ENCODE results near the gene DIS3L2. TPM values are rescaled to one million over a fixed set of nuclear protein-coding genes. Genes with fewer than 3 reads are reported as not detected.

The DIS3L2 gene
- total and polyA plus RNA-seq, 2 of the 8 experiments (the other 6 are each of a cell fraction or from before 2014, with no cell fraction given): 11.5 to 21.6 TPM

- no peak overlapping the region for H3K18ac ChIP-seq (ENCODE audit: extremely low read depth, low read length)
- DNase-seq (ENCODE audit: low read depth in 1 of 2, low spot score in 2 of 2) (no peak), FAIRE-seq (peak; percentile 97)
- H3K27me3 ChIP-seq (replicated peaks in 1 of 4; ENCODE audit: control insufficient read depth in 3 of 4, extremely low read depth in 1 of 4, insufficient read depth in 3 of 4, low read length in 3 of 4): no peaks in the 10 kb centered on the region
- no peak overlapping the region for H2BK5ac ChIP-seq (ENCODE audit: low read depth, low read length)
- H3K14ac ChIP-seq (ENCODE audit: insufficient read length): no peak overlapping the region
- no peaks in the 10 kb centered on the region for H3K9me3 ChIP-seq (ENCODE audit: insufficient read depth in 2 of 2, low read depth in 1 of 2, low read length in 1 of 2)
- no peaks in the 10 kb centered on the region for H3K79me2 ChIP-seq (ENCODE audit: control insufficient read depth in 1 of 2, insufficient read depth in 2 of 2, low read length in 2 of 2)
- H4K5ac ChIP-seq (ENCODE audit: insufficient read length, low read depth, low read length): no peak overlapping the region
- H2BK12ac ChIP-seq (ENCODE audit: low read depth, low read length): no peak overlapping the region
- no peak overlapping the region for H4K91ac ChIP-seq (replicated peaks; ENCODE audit: insufficient read length, low read length)
- H3K23me2 ChIP-seq (ENCODE audit: low read depth, low read length): no peaks in the 10 kb centered on the region
- no peaks in the 10 kb centered on the region for H3K79me1 ChIP-seq (ENCODE audit: low read depth, low read length)
- H3K23ac ChIP-seq (ENCODE audit: insufficient read length): no peak overlapping the region
- H3K36me3 ChIP-seq (ENCODE audit: control insufficient read depth in 2 of 4, insufficient read depth in 4 of 4, low read length in 3 of 4): no peaks in the 10 kb centered on the region
- H4K8ac ChIP-seq (ENCODE audit: extremely low read depth, insufficient read depth, low read length): no peak overlapping the region
- CTCF ChIA-PET (ENCODE audit: partially characterized antibody): interaction anchor here (0.6 to 6.7 kb wide), 30 partner anchors 15 to 655 kb away, joined by 3 to 62 read pairs (median 4); partner anchors contain the start of gene NPPC
- no peak overlapping the region for H3K56ac ChIP-seq (replicated peaks; ENCODE audit: insufficient read length, low read depth, low read length)
- H3K27ac ChIP-seq (ENCODE audit: low read depth, low read length): no peak overlapping the region
- no peak overlapping the region for H3K4me3 ChIP-seq (ENCODE audit: extremely low read depth in 1 of 4, insufficient read depth in 2 of 4, low read depth in 3 of 4, low read length in 4 of 4)
- no peak overlapping the region for H3K9ac ChIP-seq (replicated peaks in 1 of 4; ENCODE audit: extremely low read depth in 1 of 4, low read depth in 3 of 4, low read length in 3 of 4)
- WGBS, 2 experiments (ENCODE audit: extremely low coverage in 1 of 2, insufficient coverage in 1 of 2, insufficient read length in 1 of 2, insufficient replicate concordance in 2 of 2, low coverage in 1 of 2, low lambda C conversion rate in 2 of 2, missing lambda C conversion rate in 1 of 2): 45% methylated on average over 3 of the region's 3 CpGs; no CpG with 5 or more reads in 1 of the 2 experiments
- no peak overlapping the region for H2BK120ac ChIP-seq (replicated peaks; ENCODE audit: low read depth, low read length)
- no peak overlapping the region for H2BK20ac ChIP-seq (ENCODE audit: low read length)
- POLR2A ChIA-PET (ENCODE audit: partially characterized antibody): interaction anchor here (0.7 to 1.4 kb wide), 4 partner anchors 9 to 324 kb away, joined by 3 to 10 read pairs (median 3); partner anchors contain the start of gene NPPC
- H2BK15ac ChIP-seq (ENCODE audit: low read length): no peak overlapping the region
- no peaks in the 10 kb centered on the region for H4K20me1 ChIP-seq (replicated peaks in 1 of 2; ENCODE audit: control insufficient read depth in 1 of 2, insufficient read depth in 2 of 2, low read length in 2 of 2)
- H2AFZ ChIP-seq (ENCODE audit: low read length): no peak overlapping the region
- no peak overlapping the region for H3K4ac ChIP-seq (replicated peaks; ENCODE audit: insufficient read length, low read depth, low read length)
- no peak overlapping the region for H2AK5ac ChIP-seq (ENCODE audit: low read depth, low read length)
- no peaks in the 10 kb centered on the region for H3K4me1 ChIP-seq (replicated peaks in 1 of 4; ENCODE audit: control insufficient read depth in 3 of 4, insufficient read depth in 4 of 4, low read length in 3 of 4)
- no peak overlapping the region for H3K4me2 ChIP-seq (ENCODE audit: insufficient read depth in 1 of 2, low read depth in 2 of 2, low read length in 2 of 2)
- no peak for TF ChIP-seq KDM1A (IDR thresholded peaks at IDR 0.05; ENCODE audit: borderline replicate concordance, low read length)
- no peak for TF ChIP-seq SIRT6 (IDR thresholded peaks at IDR 0.05; ENCODE audit: low read length)
- TF ChIP-seq HDAC2 (IDR thresholded peaks at IDR 0.05; ENCODE audit: borderline replicate concordance in 1 of 2, low read depth in 2 of 2, low read length in 2 of 2): no peak
- no peak for TF ChIP-seq JUND (IDR thresholded peaks at IDR 0.05; ENCODE audit: low read length)
- TF ChIP-seq CEBPB (IDR thresholded peaks at IDR 0.05; ENCODE audit: low read depth, low read length): no peak
- TF ChIP-seq RAD21 (IDR thresholded peaks at IDR 0.05 in 1 of 2, conservative IDR thresholded peaks at IDR 0.05 in 1 of 2; ENCODE audit: low read depth in 2 of 2, low read length in 2 of 2): peak; percentile 86 to 91
- no peak for TF ChIP-seq SP1 (IDR thresholded peaks at IDR 0.05; ENCODE audit: low read depth, low read length)
- TF ChIP-seq RNF2 (IDR thresholded peaks at IDR 0.05; ENCODE audit: borderline replicate concordance, low read depth, low read length, missing control alignments, poor library complexity, severe bottlenecking): no peak
- no peak for TF ChIP-seq FOSL1 (IDR thresholded peaks at IDR 0.05; ENCODE audit: insufficient read depth, low read depth, low read length)
- TF ChIP-seq EP300 (IDR thresholded peaks at IDR 0.05; ENCODE audit: borderline replicate concordance in 1 of 2, low read depth in 2 of 2, low read length in 2 of 2): no peak
- no peak for TF ChIP-seq ATF3 (IDR thresholded peaks at IDR 0.05; ENCODE audit: insufficient read depth, low read depth, low read length)
Measured at GRCh38 chr2:232142049-232142448, 180.5 kb downstream of the DIS3L2 start.

Measured in H1 (cell line).